Measurements from ENCODE around the gene HBA2. TPM values are rescaled to one million over a fixed set of nuclear protein-coding genes. Genes with fewer than 3 reads are reported as not detected.

Gene HBA2
- total RNA-seq, 1 experiment from 2014 or later: not detected

GRCh38 chr16:193441-193840, 20.8 kb downstream of the HBA2 start:
- Histone ChIP-seq H3K9me3 (ENCODE audit: control insufficient read depth, low read depth, low read length) (no peaks in the 10 kb centered on the region), H3K27ac (ENCODE audit: insufficient read length, low read depth, low read length) (no peak overlapping the region), H3K4me2 (ENCODE audit: insufficient read depth, insufficient read length, low read length) (no peak overlapping the region), H3K23me2 (ENCODE audit: insufficient read length, low read depth, low read length, poor library complexity, severe bottlenecking) (no peaks in the 10 kb centered on the region), H3K14ac (ENCODE audit: insufficient read depth, low read length) (no peak overlapping the region), H4K5ac (ENCODE audit: insufficient read length, low read depth, low read length) (no peak overlapping the region), H3K9ac (ENCODE audit: extremely low read depth, insufficient read length, low read length) (no peak overlapping the region), H2BK20ac (ENCODE audit: low read depth, low read length, poor library complexity, severe bottlenecking) (no peak overlapping the region), H2AK5ac (ENCODE audit: insufficient read length, low read length) (no peak overlapping the region), H3K18ac (ENCODE audit: insufficient read length, low read depth, low read length) (no peak overlapping the region), H3K56ac (ENCODE audit: insufficient read length, low read depth, low read length) (no peak overlapping the region), H2BK15ac (ENCODE audit: low read depth, low read length) (no peak overlapping the region), H4K8ac (replicated peaks; ENCODE audit: insufficient read length, low read depth, low read length) (no peak overlapping the region), H4K91ac (ENCODE audit: insufficient read length, low read depth, low read length) (no peak overlapping the region), H2BK5ac (ENCODE audit: insufficient read length, low read length) (no peak overlapping the region), H2BK120ac (ENCODE audit: low read depth, low read length, poor library complexity, severe bottlenecking) (no peak overlapping the region), H4K20me1 (ENCODE audit: control insufficient read depth, insufficient read depth, insufficient read length) (peaks cover 2% of the 10 kb centered on the region), H3K27me3 (ENCODE audit: insufficient read depth, low read length) (no peaks in the 10 kb centered on the region), H2BK12ac (ENCODE audit: insufficient read length, low read depth, low read length) (no peak overlapping the region), H2AFZ (ENCODE audit: low read length) (no peak overlapping the region), H3K4me1 (ENCODE audit: insufficient read depth, low read length) (no peaks in the 10 kb centered on the region), H3K79me2 (ENCODE audit: insufficient read depth, low read length) (no peaks in the 10 kb centered on the region), H3K79me1 (ENCODE audit: insufficient read depth, low read depth, low read length, poor library complexity, severe bottlenecking) (no peaks in the 10 kb centered on the region), H3K4ac (ENCODE audit: low read depth, low read length) (no peak overlapping the region), H3K23ac (ENCODE audit: insufficient read length, low read depth, low read length) (no peak overlapping the region), H3T11ph (ENCODE audit: low read length) (no peak overlapping the region)
- H3K36me3 Mint-ChIP-seq (ENCODE audit: insufficient read depth in 1 of 3, low read depth in 3 of 3): peaks cover 64 to 95% (median 84%) of the 10 kb centered on the region in 3 experiments
- DNase-seq: no peak
- H3K4me1 Mint-ChIP-seq: no peaks in the 10 kb centered on the region
- no peak for TF ChIP-seq CTCF (conservative IDR thresholded peaks at IDR 0.05)
- H3K27me3 Mint-ChIP-seq (ENCODE audit: low read depth): no peaks in the 10 kb centered on the region
- H3K4me3 Mint-ChIP-seq: no peak overlapping the region
- no CpG with 5 or more reads among the region's 15 CpGs for WGBS (ENCODE audit: extremely low coverage, insufficient read length, low lambda C conversion rate)
- no peak overlapping the region for H3K27ac Mint-ChIP-seq
- H3K9me3 Mint-ChIP-seq: no peaks in the 10 kb centered on the region
